Fibroblast of pulmonary artery (primary cell): Measurements from ENCODE around the gene ALPL.
"Not testable (repeated sequence)": the region's sequence is repeated elsewhere in the genome, so short reads cannot be mapped to it uniquely, and the experiment has no call there.

Experiments
- DNase-seq: peaks from one replicate; pipeline ENCODE4 v3.0.0-alpha.2; 2010; ENCODE audit warnings: low read depth
- H3K4me3 ChIP-seq: replicated peaks from 2 replicates; pipeline ENCODE4 v1.5.1; 2011; ENCODE audit warnings: low read depth, mild to moderate bottlenecking, control low read depth, low read length, moderate library complexity
- CTCF ChIP-seq: IDR thresholded peaks from 2 replicates; pipeline ENCODE4 v1.5.1; 2011; ENCODE audit warnings: mild to moderate bottlenecking, control low read depth, low read length, inconsistent platforms; ENCODE audit errors: missing control alignments

The ALPL gene

GRCh38 chr1:21517161-21517589 is 8.0 kb downstream of the ALPL start:
- TF ChIP-seq CTCF: no peak
- DNase-seq: no peak
- H3K4me3 ChIP-seq: no peak overlapping the region

- DNase-seq: no peak
- H3K4me3 ChIP-seq: no peak overlapping the region
- no peak for TF ChIP-seq CTCF
Observed at GRCh38 chr1:21517660-21518480, 8.6 kb downstream of the ALPL start.

GRCh38 chr1:21518774-21519455 is 9.7 kb downstream of the ALPL start:
- DNase-seq: no peak
- no peak overlapping the region for H3K4me3 ChIP-seq

GRCh38 chr1:21519486-21520070 is 10.4 kb downstream of the ALPL start:
- not testable (repeated sequence) for DNase-seq, H3K4me3 ChIP-seq

More at GRCh38 chr1:21518774-21519455, 9.7 kb downstream of the ALPL start:
- no peak for TF ChIP-seq CTCF

- H3K4me3 ChIP-seq: no peak overlapping the region
- no peak for DNase-seq
- no peak for TF ChIP-seq CTCF
Observed at GRCh38 chr1:21520899-21521716, 11.9 kb downstream of the ALPL start.

GRCh38 chr1:21521717-21522060 is 12.5 kb downstream of the ALPL start:
- H3K4me3 ChIP-seq: no peak overlapping the region
- DNase-seq: no peak
- TF ChIP-seq CTCF: no peak
